ENCODE data around the gene PZP.

PZP gene

DNA sequence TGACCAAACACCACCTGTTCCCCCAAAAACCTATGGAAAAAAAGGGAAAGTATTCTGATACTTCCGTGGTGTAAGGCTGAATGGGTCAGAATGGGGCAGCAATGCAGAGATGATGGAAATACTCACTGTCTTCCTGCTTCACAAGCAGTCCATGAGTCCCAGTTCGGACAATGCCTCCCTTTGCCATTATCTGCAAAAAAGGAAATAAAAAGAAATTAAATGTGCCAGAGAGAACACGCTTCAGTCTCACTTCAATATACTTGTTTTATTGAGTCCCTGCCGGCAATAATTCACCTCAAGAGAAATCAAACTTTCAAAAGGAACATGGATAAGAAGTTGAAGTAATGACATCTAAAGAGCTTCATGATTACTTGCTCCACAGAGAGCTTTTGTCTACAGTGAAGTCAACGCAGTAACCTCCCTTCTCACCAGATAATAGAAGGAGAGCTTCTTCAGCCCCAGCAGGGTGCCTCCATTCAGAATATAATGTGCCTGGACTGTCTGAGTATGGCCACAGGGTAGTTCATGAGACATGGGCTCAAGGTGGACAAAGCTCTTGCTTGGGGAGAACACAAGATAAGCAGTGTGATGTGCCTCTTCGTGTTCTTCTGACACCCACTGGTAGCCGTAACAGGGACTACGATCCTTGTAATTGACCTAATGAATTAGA lies 107.0 kb downstream of the PZP start:
- DNase-seq = no peak

DNA sequence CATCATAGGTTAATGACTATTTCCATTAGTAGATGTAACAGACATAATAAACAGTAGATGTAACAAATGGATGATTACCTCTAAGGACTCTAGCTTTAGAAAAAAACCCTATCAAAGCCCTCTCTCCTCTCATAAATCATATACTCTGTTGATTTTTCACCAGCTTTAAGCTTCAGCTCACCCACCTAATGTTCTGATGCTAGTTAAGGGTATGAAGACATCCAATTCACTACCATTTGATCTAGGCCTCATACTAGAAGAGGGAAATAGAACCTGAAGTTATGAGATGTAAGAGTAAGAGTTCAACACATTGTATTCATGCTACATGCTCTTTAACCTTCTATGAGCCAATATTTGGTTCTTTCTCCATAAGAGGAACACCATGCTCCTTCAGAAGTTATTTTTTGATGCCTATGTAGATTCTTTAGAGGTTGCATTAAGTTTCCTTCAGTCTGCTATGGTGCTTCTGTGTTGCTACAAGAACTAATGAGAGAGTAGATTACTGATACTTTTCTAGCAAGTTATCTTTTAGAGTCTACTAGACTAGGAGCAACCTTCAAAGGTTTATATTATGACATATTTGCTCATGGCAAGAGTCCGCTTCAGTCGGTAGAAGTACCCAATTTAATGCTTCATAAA lies 108.5 kb downstream of the PZP start:
- no peak for DNase-seq

Measured in activated CD4-positive, alpha-beta T cell treated with anti-CD3 and anti-CD28 coated beads, Interleukin-2, amount 50 U/mL, for 4 hours (primary cell).